ENCODE measurements around the gene HNRNPM. TPM values are rescaled to one million over a fixed set of nuclear protein-coding genes. Genes with fewer than 3 reads are reported as not detected.

Gene HNRNPM
- total RNA-seq, 1 experiment from 2014 or later = 69.7 TPM

DNA sequence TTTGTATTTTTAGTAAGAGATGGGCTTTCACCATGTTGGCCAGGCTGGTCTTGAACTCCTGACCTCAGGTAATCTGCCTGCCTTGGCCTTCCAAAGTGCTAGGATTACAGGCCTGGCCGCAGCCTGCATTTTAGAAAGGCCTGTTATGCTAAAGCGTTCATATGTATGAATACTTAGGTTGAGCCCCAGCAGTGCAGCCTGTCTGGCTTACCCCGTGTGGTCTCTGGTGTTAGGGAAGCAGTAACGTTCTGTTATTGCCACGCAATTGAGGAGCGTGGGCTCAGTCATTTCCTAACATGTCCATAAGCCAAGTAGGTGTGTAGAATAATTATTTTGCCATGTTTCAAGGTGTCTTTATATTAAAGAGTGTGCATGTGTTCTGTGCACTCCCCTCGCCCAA lies 14.3 kb downstream of the HNRNPM start:
- DNase-seq (ENCODE audit: extremely low read depth, low read depth) = no peak

GRCh38 chr19:8459520-8460270 lies 14.9 kb downstream of the HNRNPM start:
- no peak for DNase-seq (ENCODE audit: extremely low read depth, low read depth)

DNA sequence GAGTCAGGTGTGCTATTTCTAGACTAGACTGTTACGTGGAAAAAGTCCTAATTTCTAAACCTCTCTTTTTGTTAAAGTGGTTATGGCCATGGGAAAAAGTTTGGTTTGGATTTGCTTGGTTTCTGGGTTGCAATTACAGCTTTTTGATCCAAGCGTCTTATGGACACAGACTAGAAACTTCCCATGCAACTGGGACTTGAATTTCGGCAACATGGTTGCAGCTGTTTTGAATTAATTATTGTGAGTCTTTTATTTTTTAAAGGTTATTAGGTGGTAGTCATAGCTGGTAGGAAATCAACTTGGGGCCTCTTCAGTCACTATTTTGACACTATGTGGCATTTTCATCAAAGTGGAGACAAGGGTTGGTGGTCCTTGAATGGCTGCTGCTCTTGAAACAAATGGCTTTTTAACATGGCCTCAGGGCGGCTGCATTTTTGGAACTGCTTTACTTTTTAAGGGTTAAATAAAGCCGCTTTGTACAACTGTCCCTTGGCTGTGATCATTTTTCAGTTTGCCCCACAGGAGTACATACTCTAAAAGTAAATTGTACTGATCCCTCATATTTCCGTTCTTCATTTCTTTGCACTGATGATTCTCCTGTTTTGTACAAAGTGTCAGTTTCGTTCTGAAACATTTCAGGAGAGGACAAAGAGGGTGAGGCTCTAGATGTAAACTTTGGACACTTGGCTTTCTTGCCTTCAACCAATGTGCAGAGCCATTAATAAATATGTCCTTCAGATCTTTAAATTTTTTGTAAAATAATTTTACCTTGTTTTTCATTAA lies 15.9 kb downstream of the HNRNPM start:
- no peak for DNase-seq (ENCODE audit: extremely low read depth, low read depth)

DNA sequence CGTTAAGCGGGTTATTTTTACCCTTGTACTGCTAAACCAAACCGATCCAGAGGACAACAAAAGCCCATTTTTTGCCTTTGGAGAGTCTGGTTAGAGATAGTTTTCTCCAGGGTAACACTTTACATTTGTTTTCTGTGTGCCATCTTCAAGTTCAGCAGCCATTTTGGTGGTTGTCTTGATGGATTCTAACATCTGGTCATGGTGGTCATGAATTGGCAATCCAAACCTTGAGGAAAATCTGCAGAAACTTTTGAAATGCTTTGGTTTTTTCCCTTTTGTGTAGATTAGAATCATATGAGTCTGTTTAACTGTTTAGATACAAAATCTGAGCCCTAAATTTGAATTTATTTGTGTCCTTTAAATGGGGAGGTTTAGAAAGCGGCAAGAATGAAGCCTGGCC lies 16.6 kb downstream of the HNRNPM start:
- no peak for DNase-seq (ENCODE audit: extremely low read depth, low read depth)

GRCh38 chr19:8461891-8462290 lies 17.1 kb downstream of the HNRNPM start:
- DNase-seq (ENCODE audit: extremely low read depth, low read depth) = no peak

DNA sequence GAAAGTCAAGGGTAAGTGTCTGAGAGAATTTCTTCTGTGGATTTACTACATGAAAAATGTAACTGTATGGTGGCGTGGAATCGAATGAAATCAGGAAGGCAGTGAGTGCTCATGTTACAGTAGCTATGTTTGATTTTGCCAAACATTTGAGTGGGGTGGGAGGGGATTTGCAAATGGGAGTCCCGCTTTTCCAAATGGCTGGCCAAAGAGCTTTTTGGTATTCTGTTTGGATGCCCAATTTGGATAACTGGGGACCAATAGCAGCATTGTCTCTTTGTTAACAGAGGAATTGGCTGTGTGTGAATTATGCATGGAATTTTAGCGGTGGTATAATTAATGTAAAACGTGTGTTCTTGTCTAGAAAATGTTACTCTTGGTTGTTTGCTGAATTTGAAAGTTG lies 17.8 kb downstream of the HNRNPM start:
- no peak for DNase-seq (ENCODE audit: extremely low read depth, low read depth)

GRCh38 chr19:8463365-8463764 lies 18.6 kb downstream of the HNRNPM start:
- no peak for DNase-seq (ENCODE audit: extremely low read depth, low read depth)

GRCh38 chr19:8466018-8466417 lies 21.2 kb downstream of the HNRNPM start:
- no peak for DNase-seq (ENCODE audit: extremely low read depth, low read depth)

DNA sequence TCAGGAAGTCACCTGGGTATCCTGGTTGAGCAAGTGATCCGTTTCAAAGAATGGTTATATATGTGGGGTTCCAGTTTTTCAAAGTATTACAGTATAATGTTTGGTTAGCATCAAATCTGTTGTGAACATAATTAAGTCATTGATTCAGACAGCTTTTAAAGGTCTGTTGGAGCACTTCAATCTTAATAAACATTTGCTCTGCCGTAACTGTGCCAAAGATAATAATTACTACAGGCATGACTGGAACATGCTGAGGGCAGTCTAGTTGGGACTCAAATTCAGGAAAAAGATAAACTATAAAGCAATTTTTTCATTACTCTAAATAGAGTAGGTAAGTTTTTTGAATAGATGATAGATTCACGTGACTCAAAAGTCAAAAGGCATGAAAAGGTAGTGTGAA lies 23.3 kb downstream of the HNRNPM start:
- no peak for DNase-seq (ENCODE audit: extremely low read depth, low read depth)

GRCh38 chr19:8468761-8469373 lies 24.1 kb downstream of the HNRNPM start:
- DNase-seq (ENCODE audit: extremely low read depth, low read depth) = no peak

GRCh38 chr19:8469613-8470368 lies 25.0 kb downstream of the HNRNPM start:
- no peak for DNase-seq (ENCODE audit: extremely low read depth, low read depth)

- no peak for DNase-seq (ENCODE audit: extremely low read depth, low read depth)
Measured at GRCh38 chr19:8473648-8474476, 29.1 kb downstream of the HNRNPM start.

- no peak for DNase-seq (ENCODE audit: extremely low read depth, low read depth)
Measured at GRCh38 chr19:8475005-8475404, 30.2 kb downstream of the HNRNPM start.

DNA sequence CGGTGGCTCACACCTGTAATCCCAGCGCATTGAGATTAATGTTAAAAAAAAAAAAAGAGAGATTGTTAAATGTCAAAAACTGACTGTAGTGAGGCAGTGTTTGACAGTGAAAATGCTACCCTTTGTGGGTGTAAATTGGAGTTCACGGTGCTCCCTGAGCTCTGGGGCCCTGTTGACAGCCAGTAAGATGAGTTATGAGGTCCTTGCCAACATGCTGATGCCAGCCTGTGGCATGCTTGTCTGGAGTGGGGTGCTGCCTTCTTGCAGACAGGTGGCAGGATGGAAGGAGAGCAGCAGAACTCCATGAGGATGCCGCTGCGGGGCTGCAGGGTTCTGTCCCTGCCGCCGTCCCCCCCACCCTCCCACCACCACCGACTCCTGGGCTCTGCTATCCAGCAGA lies 31.7 kb downstream of the HNRNPM start:
- no peak for DNase-seq (ENCODE audit: extremely low read depth, low read depth)

DNA sequence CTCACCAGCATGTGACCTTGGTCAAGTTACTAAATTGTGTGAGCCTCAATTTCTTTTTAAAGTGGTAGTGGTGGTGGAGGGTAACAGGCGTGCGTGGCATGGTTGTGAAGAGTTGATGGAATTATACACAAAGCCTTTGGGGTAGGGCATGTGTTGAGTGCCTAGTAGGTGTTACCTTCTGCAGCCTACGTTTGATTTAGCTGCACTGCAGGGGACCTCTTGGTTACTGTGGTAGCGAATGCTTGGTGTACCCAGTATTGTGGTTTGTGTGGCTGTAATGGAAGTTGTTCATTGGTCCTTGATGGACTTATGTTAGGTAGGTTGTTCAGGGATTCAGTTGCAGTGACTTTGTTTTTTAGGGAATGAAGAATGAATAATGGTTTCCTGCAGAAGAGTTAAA lies 33.1 kb downstream of the HNRNPM start:
- DNase-seq (ENCODE audit: extremely low read depth, low read depth) = no peak

GRCh38 chr19:8478598-8478997 lies 33.8 kb downstream of the HNRNPM start:
- no peak for DNase-seq (ENCODE audit: extremely low read depth, low read depth)

- DNase-seq (ENCODE audit: extremely low read depth, low read depth) = no peak
Measured at GRCh38 chr19:8481201-8481600, 36.4 kb downstream of the HNRNPM start.

GRCh38 chr19:8481616-8482015 lies 36.8 kb downstream of the HNRNPM start:
- DNase-seq (ENCODE audit: extremely low read depth, low read depth) = no peak

- DNase-seq (ENCODE audit: extremely low read depth, low read depth) = no peak
Measured at GRCh38 chr19:8482696-8483095, 37.9 kb downstream of the HNRNPM start.

GRCh38 chr19:8483165-8483564 lies 38.4 kb downstream of the HNRNPM start:
- no peak for DNase-seq (ENCODE audit: extremely low read depth, low read depth)
